ENCODE measurements around the gene EHMT1.

Gene EHMT1

DNA sequence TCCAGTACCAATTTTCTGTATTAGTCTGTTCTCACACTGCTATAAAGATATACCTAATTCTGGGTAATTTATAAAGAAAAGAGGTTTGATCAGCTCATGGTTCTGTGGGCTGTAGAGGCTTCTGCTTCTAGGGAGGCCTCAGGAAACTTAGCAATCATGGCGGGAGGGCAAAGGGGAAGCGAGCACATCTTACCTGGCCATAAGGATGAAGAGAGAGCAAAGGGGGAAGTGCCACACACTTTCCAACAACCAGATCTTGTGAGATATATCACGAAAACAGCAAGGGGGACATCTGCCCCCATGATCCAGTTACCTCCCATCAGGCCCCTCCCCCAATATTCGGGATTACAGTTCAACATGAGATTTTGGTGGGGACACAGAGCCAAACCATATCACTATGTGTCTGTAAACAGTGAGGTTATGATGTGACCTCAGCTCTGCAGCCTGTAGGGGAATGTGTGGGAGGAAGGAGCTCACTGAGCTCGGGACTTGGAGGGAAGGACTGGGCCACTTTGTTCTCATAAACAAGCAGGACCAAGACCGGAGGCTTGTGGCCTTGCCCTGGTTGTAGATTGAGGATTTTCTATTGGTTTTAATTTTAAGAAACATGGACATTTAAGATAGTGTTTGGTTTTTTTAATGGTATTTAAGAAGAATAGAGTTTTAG lies 85.2 kb downstream of the EHMT1 start:
- Histone ChIP-seq H3K27me3 (ENCODE audit: control insufficient read depth in 1 of 2, insufficient read depth in 1 of 2, low read length in 2 of 2) (no peaks in the 10 kb centered on the region), H3K18ac (ENCODE audit: low read depth in 1 of 2, low read length in 2 of 2) (no peak overlapping the region), H3K4me1 (ENCODE audit: control insufficient read depth, insufficient read depth, low read depth, low read length) (peaks cover 17% of the 10 kb centered on the region), H2BK15ac (ENCODE audit: low read depth, poor library complexity, severe bottlenecking) (no peak overlapping the region), H3K36me3 (ENCODE audit: control insufficient read depth in 1 of 2, insufficient read depth in 2 of 2, low read depth in 1 of 2, low read length in 2 of 2) (peaks cover 0 to 16% of the 10 kb centered on the region in 2 experiments), H3K9ac (ENCODE audit: low read length) (no peak overlapping the region), H2BK12ac (ENCODE audit: low read length in 2 of 2) (no peak overlapping the region), H3K4me2 (ENCODE audit: low read length, poor library complexity, severe bottlenecking) (no peak overlapping the region), H2AK5ac (ENCODE audit: low read length, severe bottlenecking) (no peak overlapping the region), H3K9me3 (ENCODE audit: control insufficient read depth, low read length) (no peaks in the 10 kb centered on the region), H3K79me1 (replicated peaks; ENCODE audit: low read length, poor library complexity, severe bottlenecking) (peaks cover 35% of the 10 kb centered on the region), H3K4me3 (ENCODE audit: insufficient read depth in 1 of 2, low read depth in 1 of 2, low read length in 2 of 2) (no peak overlapping the region), H2AFZ (ENCODE audit: low read depth, low read length) (no peak overlapping the region), H4K91ac (ENCODE audit: low read length) (no peak overlapping the region), H3K14ac (ENCODE audit: low read length in 2 of 2) (no peak overlapping the region), H2BK120ac (ENCODE audit: low read depth, low read length) (no peak overlapping the region), H4K8ac (ENCODE audit: low read length) (no peak overlapping the region), H3K27ac (ENCODE audit: low read length, poor library complexity, severe bottlenecking) (no peak overlapping the region), H3K4ac (ENCODE audit: low read depth in 1 of 2, low read length in 2 of 2) (no peak overlapping the region), H3K23ac (ENCODE audit: low read length in 2 of 2) (no peak overlapping the region), H2BK5ac (ENCODE audit: low read depth, low read length, poor library complexity, severe bottlenecking) (no peak overlapping the region)
- 87% methylated on average over 4 of the region's 6 CpGs for WGBS
- DNase-seq, result no peak

DNA sequence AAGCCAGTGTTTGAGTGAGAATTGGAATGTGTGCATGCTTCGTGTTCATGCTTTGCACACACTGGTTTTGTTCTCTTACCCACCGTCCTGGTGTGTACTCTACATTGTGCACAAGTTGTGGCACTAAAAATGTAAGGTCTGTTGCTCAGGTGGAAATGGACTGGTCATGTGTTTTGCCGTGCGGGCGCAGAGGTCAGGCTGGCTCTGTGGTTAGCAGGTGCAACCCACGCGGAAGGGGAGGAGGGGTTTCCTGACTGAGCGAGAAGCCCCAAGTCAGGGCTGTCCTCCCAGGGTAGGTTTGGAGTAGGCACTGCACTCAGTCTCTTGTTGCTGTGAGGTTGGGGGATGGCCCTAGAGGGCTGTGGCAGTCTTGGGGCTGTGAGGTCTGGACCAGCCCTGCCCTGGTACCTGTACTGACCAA lies 86.6 kb downstream of the EHMT1 start:
- H3K27ac ChIP-seq (ENCODE audit: low read length, poor library complexity, severe bottlenecking), result no peak overlapping the region
- H3K4me2 ChIP-seq (ENCODE audit: low read length, poor library complexity, severe bottlenecking), result no peak overlapping the region
- no peak overlapping the region for H4K8ac ChIP-seq (ENCODE audit: low read length)
- no peak overlapping the region for H2BK5ac ChIP-seq (ENCODE audit: low read depth, low read length, poor library complexity, severe bottlenecking)
- H3K18ac ChIP-seq (ENCODE audit: low read depth in 1 of 2, low read length in 2 of 2), result peak overlapping the region in 1 of 2 experiments; percentile 14
- no peak overlapping the region for H3K4ac ChIP-seq (ENCODE audit: low read depth in 1 of 2, low read length in 2 of 2)
- peaks cover 0 to 25% of the 10 kb centered on the region in 2 experiments for H3K36me3 ChIP-seq (ENCODE audit: control insufficient read depth in 1 of 2, insufficient read depth in 2 of 2, low read depth in 1 of 2, low read length in 2 of 2)
- no peak overlapping the region for H2BK15ac ChIP-seq (ENCODE audit: low read depth, poor library complexity, severe bottlenecking)
- H3K4me1 ChIP-seq (ENCODE audit: control insufficient read depth, insufficient read depth, low read depth, low read length), result peaks cover 21% of the 10 kb centered on the region
- H3K9ac ChIP-seq (ENCODE audit: low read length), result no peak overlapping the region
- no peak for DNase-seq
- H3K27me3 ChIP-seq (ENCODE audit: control insufficient read depth in 1 of 2, insufficient read depth in 1 of 2, low read length in 2 of 2), result no peaks in the 10 kb centered on the region
- H3K9me3 ChIP-seq (ENCODE audit: control insufficient read depth, low read length), result no peaks in the 10 kb centered on the region
- no peak overlapping the region for H2BK12ac ChIP-seq (ENCODE audit: low read length in 2 of 2)
- H3K23ac ChIP-seq (ENCODE audit: low read length in 2 of 2), result peak overlapping the region in 1 of 2 experiments; percentile 15
- H2AFZ ChIP-seq (ENCODE audit: low read depth, low read length), result no peak overlapping the region
- peak overlapping the region in 1 of 2 experiments; percentile 18 for H3K14ac ChIP-seq (ENCODE audit: low read length in 2 of 2)
- peaks cover 41% of the 10 kb centered on the region for H3K79me1 ChIP-seq (replicated peaks; ENCODE audit: low read length, poor library complexity, severe bottlenecking)
- peak overlapping the region; percentile 11 for H4K91ac ChIP-seq (ENCODE audit: low read length)
- 97% methylated on average over 8 of the region's 8 CpGs for WGBS
- no peak overlapping the region for H2AK5ac ChIP-seq (ENCODE audit: low read length, severe bottlenecking)
- H2BK120ac ChIP-seq (ENCODE audit: low read depth, low read length), result no peak overlapping the region
- H3K4me3 ChIP-seq (ENCODE audit: insufficient read depth in 1 of 2, low read depth in 1 of 2, low read length in 2 of 2), result no peak overlapping the region

DNA sequence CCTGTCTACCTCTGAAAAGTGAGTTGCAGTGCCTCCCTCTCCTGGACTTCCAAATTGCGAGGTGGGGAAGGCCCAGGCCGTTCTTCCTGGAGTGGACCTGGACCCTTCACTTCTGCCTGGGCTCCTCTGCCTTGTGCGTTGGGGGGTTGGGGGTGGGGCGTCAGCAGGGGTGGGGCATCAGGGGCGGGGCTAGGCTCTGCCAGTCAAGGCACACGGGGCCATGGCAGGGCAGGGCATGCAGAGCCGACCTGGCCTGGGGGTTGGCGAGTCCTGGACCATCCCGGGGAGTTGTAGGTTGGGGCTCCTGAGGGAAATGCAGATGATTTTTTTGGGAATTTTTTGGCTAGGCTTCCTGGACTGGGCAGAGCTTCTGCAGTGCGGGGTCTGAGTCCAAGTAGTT lies 87.1 kb downstream of the EHMT1 start:
- Histone ChIP-seq H2BK15ac (ENCODE audit: low read depth, poor library complexity, severe bottlenecking) (no peak overlapping the region), H4K8ac (ENCODE audit: low read length) (no peak overlapping the region), H3K9me3 (ENCODE audit: control insufficient read depth, low read length) (no peaks in the 10 kb centered on the region), H3K4me3 (ENCODE audit: insufficient read depth in 1 of 2, low read depth in 1 of 2, low read length in 2 of 2) (no peak overlapping the region), H2AFZ (ENCODE audit: low read depth, low read length) (no peak overlapping the region), H2BK5ac (ENCODE audit: low read depth, low read length, poor library complexity, severe bottlenecking) (no peak overlapping the region), H2AK5ac (ENCODE audit: low read length, severe bottlenecking) (no peak overlapping the region), H2BK12ac (ENCODE audit: low read length in 2 of 2) (no peak overlapping the region), H2BK120ac (ENCODE audit: low read depth, low read length) (no peak overlapping the region), H3K23ac (ENCODE audit: low read length in 2 of 2) (no peak overlapping the region), H3K79me1 (replicated peaks; ENCODE audit: low read length, poor library complexity, severe bottlenecking) (peaks cover 42% of the 10 kb centered on the region), H3K14ac (ENCODE audit: low read length in 2 of 2) (no peak overlapping the region), H3K27me3 (ENCODE audit: control insufficient read depth in 1 of 2, insufficient read depth in 1 of 2, low read length in 2 of 2) (no peaks in the 10 kb centered on the region), H3K9ac (ENCODE audit: low read length) (no peak overlapping the region), H3K27ac (ENCODE audit: low read length, poor library complexity, severe bottlenecking) (no peak overlapping the region), H3K4ac (ENCODE audit: low read depth in 1 of 2, low read length in 2 of 2) (no peak overlapping the region), H4K91ac (ENCODE audit: low read length) (no peak overlapping the region), H3K36me3 (ENCODE audit: control insufficient read depth in 1 of 2, insufficient read depth in 2 of 2, low read depth in 1 of 2, low read length in 2 of 2) (peaks cover 1 to 25% of the 10 kb centered on the region in 2 experiments), H3K18ac (ENCODE audit: low read depth in 1 of 2, low read length in 2 of 2) (no peak overlapping the region), H3K4me1 (ENCODE audit: control insufficient read depth, insufficient read depth, low read depth, low read length) (peaks cover 21% of the 10 kb centered on the region), H3K4me2 (ENCODE audit: low read length, poor library complexity, severe bottlenecking) (no peak overlapping the region)
- DNase-seq, result no peak
- WGBS, result 80% methylated on average over 9 of the region's 10 CpGs

DNA sequence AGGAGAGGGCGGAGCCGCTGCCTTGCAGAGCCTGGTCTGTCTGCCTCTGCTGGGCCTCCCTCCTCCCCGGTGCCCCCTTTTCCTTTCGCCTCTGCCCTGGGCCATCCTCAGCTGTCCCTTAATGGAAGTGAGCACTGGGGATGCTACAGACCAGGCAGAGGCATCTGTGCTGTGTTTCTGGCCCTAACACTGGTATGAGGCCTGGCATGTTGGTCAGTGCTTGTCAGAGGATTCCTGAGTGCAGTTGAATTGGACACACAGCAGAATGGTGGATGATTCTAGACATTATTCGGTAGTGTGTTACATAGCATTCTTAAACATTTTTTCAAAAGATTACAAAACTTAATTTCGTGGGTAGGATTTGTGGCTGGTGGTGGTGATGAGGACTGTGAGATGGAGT lies 88.6 kb downstream of the EHMT1 start:
- Histone ChIP-seq H3K79me1 (replicated peaks; ENCODE audit: low read length, poor library complexity, severe bottlenecking) (peaks cover 49% of the 10 kb centered on the region), H3K27me3 (ENCODE audit: control insufficient read depth in 1 of 2, insufficient read depth in 1 of 2, low read length in 2 of 2) (no peaks in the 10 kb centered on the region), H3K4me3 (ENCODE audit: insufficient read depth in 1 of 2, low read depth in 1 of 2, low read length in 2 of 2) (no peak overlapping the region), H3K4me1 (ENCODE audit: control insufficient read depth, insufficient read depth, low read depth, low read length) (peaks cover 21% of the 10 kb centered on the region), H4K91ac (ENCODE audit: low read length) (no peak overlapping the region), H3K27ac (ENCODE audit: low read length, poor library complexity, severe bottlenecking) (no peak overlapping the region), H4K8ac (ENCODE audit: low read length) (no peak overlapping the region), H3K36me3 (ENCODE audit: control insufficient read depth in 1 of 2, insufficient read depth in 2 of 2, low read depth in 1 of 2, low read length in 2 of 2) (peaks cover 15 to 36% of the 10 kb centered on the region in 2 experiments), H3K9me3 (ENCODE audit: control insufficient read depth, low read length) (no peaks in the 10 kb centered on the region), H3K23ac (ENCODE audit: low read length in 2 of 2) (no peak overlapping the region), H2BK15ac (ENCODE audit: low read depth, poor library complexity, severe bottlenecking) (no peak overlapping the region), H2AFZ (ENCODE audit: low read depth, low read length) (no peak overlapping the region), H3K4ac (ENCODE audit: low read depth in 1 of 2, low read length in 2 of 2) (no peak overlapping the region), H2BK12ac (ENCODE audit: low read length in 2 of 2) (peak overlapping the region in 1 of 2 experiments; percentile 16), H3K18ac (ENCODE audit: low read depth in 1 of 2, low read length in 2 of 2) (peak overlapping the region in 1 of 2 experiments; percentile 46), H3K9ac (ENCODE audit: low read length) (no peak overlapping the region), H2BK5ac (ENCODE audit: low read depth, low read length, poor library complexity, severe bottlenecking) (no peak overlapping the region), H3K4me2 (ENCODE audit: low read length, poor library complexity, severe bottlenecking) (no peak overlapping the region), H2BK120ac (ENCODE audit: low read depth, low read length) (no peak overlapping the region), H2AK5ac (ENCODE audit: low read length, severe bottlenecking) (no peak overlapping the region), H3K14ac (ENCODE audit: low read length in 2 of 2) (no peak overlapping the region)
- WGBS, result 94% methylated on average over 5 of the region's 6 CpGs
- DNase-seq, result no peak
